Calu3 (cell line): ENCODE data around the gene LRMDA. TPM values are rescaled to one million over a fixed set of nuclear protein-coding genes. Genes with fewer than 3 reads are reported as not detected.
"Not testable (repeated sequence)": the region's sequence is repeated elsewhere in the genome, so short reads cannot be mapped to it uniquely, and the experiment has no call there.

Experiments used
- BruUV-seq: library from RNA; stranded (reverse); fragments of 400-500 nt; replicated peaks from 2 replicates; lab custom pipeline; 2021; lab: Mats Ljungman, UMichigan
- CTCF ChIA-PET: fragments of 300-600 bp; sonication (Branson Sonifier 250); formaldehyde crosslinking; loops from one replicate; lab custom pipeline; 2022; ENCODE audit warnings: antibody characterized with exemption; lab: Charles Lee
- DNase-seq: peaks from one replicate; pipeline ENCODE4 v3.0.0; 2022
- H3K27ac Mint-ChIP-seq: one replicate; pipeline ENCODE4 v1.8.0; 2022; ENCODE audit warnings: mixed read lengths; ENCODE audit not compliant: unreplicated experiment
- H3K27me3 Mint-ChIP-seq: one replicate; pipeline ENCODE4 v1.8.0; 2022; ENCODE audit warnings: mixed read lengths; ENCODE audit not compliant: unreplicated experiment
- H3K36me3 Mint-ChIP-seq: one replicate; pipeline ENCODE4 v1.8.0; 2022; ENCODE audit warnings: mild to moderate bottlenecking, moderate library complexity, mixed read lengths; ENCODE audit not compliant: insufficient read depth, unreplicated experiment
- H3K4me1 Mint-ChIP-seq: one replicate; pipeline ENCODE4 v1.8.0; 2022; ENCODE audit warnings: mild to moderate bottlenecking, low read depth, mixed read lengths; ENCODE audit not compliant: unreplicated experiment
- H3K4me3 Mint-ChIP-seq: one replicate; pipeline ENCODE4 v1.8.0; 2022; ENCODE audit warnings: mild to moderate bottlenecking, low read depth, moderate library complexity, mixed read lengths; ENCODE audit not compliant: unreplicated experiment
- H3K9me3 Mint-ChIP-seq: one replicate; pipeline ENCODE4 v1.8.0; 2022; ENCODE audit warnings: low read depth, mixed read lengths; ENCODE audit not compliant: unreplicated experiment
- intact Hi-C: fragments of 100-400 bp; cut with micrococcal nuclease; formaldehyde crosslinking; loops from one replicate; pipeline ENCODE4 v1.10.0; 2022; ENCODE audit not compliant: unreplicated experiment
- microRNA-seq: library from miRNA; unstranded; fragments of <30 nt; microRNA quantifications from one replicate; pipeline ENCODE4 v1.2.0, GENCODE V29; 2022
- total RNA-seq: library from RNA; stranded (reverse); gene quantifications from 2 replicates; pipeline ENCODE4 v1.2.3, GENCODE V29; 2022
- TF ChIP-seq, protein P1 (sequence below): fragments of 200-600 bp; IDR thresholded peaks from one replicate; pipeline ENCODE4 v1.8.0; 2022; ENCODE audit warnings: antibody characterized with exemption; ENCODE audit not compliant: unreplicated experiment

The LRMDA gene
- total RNA-seq, 1 experiment from 2014 or later: 7.6 TPM

DNA sequence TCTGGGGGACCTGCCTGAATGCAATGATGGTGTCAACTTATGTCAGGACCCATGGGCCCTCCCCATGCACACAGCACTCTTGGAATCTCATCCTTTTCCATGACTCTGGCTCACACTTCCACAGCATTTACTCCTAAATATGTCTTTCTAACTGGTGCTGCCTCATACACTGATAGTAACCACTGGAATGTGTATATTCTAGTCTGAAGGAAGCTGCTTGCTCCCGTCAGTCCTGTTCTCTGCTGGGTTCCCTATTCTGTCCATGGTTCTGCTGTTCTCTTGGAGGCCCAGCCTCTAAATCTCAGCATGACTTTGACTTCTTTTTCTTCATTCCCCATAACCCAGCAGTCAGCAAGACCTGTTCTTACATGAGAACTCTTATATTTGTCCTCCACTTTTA, 1151.1 kb downstream of the LRMDA start:
- DNase-seq: no peak
- CTCF ChIA-PET: no interaction called here
- no TSS peak for BruUV-seq
- intact Hi-C loops: no loop called here
- no peak overlapping the region for H3K4me3 Mint-ChIP-seq
- H3K9me3 Mint-ChIP-seq: peaks cover 13% of the 10 kb centered on the region
- no peak overlapping the region for H3K27ac Mint-ChIP-seq
- no peaks in the 10 kb centered on the region for H3K4me1 Mint-ChIP-seq
- no peaks in the 10 kb centered on the region for H3K36me3 Mint-ChIP-seq
- H3K27me3 Mint-ChIP-seq: no peaks in the 10 kb centered on the region
- TF ChIP-seq, protein P1, sequence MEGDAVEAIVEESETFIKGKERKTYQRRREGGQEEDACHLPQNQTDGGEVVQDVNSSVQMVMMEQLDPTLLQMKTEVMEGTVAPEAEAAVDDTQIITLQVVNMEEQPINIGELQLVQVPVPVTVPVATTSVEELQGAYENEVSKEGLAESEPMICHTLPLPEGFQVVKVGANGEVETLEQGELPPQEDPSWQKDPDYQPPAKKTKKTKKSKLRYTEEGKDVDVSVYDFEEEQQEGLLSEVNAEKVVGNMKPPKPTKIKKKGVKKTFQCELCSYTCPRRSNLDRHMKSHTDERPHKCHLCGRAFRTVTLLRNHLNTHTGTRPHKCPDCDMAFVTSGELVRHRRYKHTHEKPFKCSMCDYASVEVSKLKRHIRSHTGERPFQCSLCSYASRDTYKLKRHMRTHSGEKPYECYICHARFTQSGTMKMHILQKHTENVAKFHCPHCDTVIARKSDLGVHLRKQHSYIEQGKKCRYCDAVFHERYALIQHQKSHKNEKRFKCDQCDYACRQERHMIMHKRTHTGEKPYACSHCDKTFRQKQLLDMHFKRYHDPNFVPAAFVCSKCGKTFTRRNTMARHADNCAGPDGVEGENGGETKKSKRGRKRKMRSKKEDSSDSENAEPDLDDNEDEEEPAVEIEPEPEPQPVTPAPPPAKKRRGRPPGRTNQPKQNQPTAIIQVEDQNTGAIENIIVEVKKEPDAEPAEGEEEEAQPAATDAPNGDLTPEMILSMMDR: no peak

DNA sequence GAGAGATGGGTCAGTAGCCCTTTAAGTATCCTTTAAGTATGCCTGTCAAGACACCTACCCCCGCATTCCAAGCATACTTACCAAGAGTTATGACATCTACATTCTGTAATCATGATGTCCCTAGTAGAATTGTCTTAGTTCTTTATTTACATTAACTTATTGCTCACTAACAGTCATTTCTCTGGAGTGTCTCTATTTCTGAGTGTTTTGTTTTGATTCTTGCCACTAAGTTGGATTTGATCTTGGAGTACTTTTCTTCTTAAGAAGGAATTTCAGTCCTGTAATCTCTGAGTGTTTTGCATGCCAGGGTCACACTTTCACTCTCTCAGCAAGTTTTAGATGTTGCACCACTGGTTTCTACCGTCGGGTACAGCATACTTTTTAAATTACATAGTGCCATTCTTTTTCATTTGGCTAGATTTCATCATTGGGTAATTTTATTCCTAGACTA, 1152.3 kb downstream of the LRMDA start:
- BruUV-seq: no TSS peak
- H3K4me1 Mint-ChIP-seq: no peaks in the 10 kb centered on the region
- no peak for DNase-seq
- TF ChIP-seq, protein P1: no peak
- H3K4me3 Mint-ChIP-seq: no peak overlapping the region
- peaks cover 13% of the 10 kb centered on the region for H3K9me3 Mint-ChIP-seq
- CTCF ChIA-PET: no interaction called here
- H3K36me3 Mint-ChIP-seq: no peaks in the 10 kb centered on the region
- H3K27ac Mint-ChIP-seq: no peak overlapping the region
- no peaks in the 10 kb centered on the region for H3K27me3 Mint-ChIP-seq
- intact Hi-C loops: no loop called here

DNA sequence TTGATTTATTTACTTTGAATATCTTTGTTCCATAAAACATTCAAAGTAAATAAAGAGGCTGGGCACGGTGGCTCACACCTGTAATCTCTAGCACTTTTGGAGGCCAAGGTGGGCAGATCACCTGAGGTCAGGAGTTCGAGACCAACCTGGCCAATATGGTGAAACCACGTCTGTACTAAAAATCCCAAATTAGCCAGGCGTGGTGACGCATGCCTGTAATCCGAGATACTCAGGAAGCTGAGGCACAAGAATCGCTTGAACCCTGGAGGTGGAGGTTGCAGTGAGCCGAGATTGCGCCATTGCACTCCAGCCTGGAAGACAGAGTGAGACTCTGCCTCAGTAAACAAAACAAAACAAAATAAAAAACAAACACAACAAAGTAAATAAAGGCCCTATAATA, 1153.0 kb downstream of the LRMDA start:
- H3K27me3 Mint-ChIP-seq, H3K4me1 Mint-ChIP-seq, CTCF ChIA-PET, H3K36me3 Mint-ChIP-seq, H3K27ac Mint-ChIP-seq, DNase-seq, H3K4me3 Mint-ChIP-seq, H3K9me3 Mint-ChIP-seq, BruUV-seq, intact Hi-C loops: not testable (repeated sequence)

Small RNA genes lying within 50 kb of the gene (microRNA-seq; reads per million reads assigned to microRNA genes)
- gene MIR606: not detected

Other genes starting within 250 kb of the LRMDA start
- gene VDAC2, start 220.8 kb upstream of the LRMDA start, total RNA-seq: 243 and 254 TPM in 2 replicates
- gene COMTD1, start 195.7 kb upstream of the LRMDA start, total RNA-seq: 52.4 and 67.6 TPM in 2 replicates
- gene ZNF503, start 29.9 kb upstream of the LRMDA start, total RNA-seq: 12.5 and 12.8 TPM in 2 replicates